Stimulated activated naive CD8-positive, alpha-beta T cell treated with anti-CD3 and anti-CD28 coated beads, Interleukin-15, amount 100 ng/mL, for 72 hours (primary cell): ENCODE measurements around the gene NUPR1.
"Not testable (repeated sequence)": the region's sequence is repeated elsewhere in the genome, so short reads cannot be mapped to it uniquely, and the experiment has no call there.

Experiments
- ATAC-seq: fragments of 150-1000 bp; cut with Tn5 transposase; 2 replicates; pipeline ENCODE4 v1.10.0; 2021; ENCODE audit warnings: mild to moderate bottlenecking, moderate library complexity
- DNase-seq, 2 donors: peaks; one replicate each; pipeline ENCODE4 v3.0.0; 2021 to 2022
- H3K27ac Mint-ChIP-seq, 2 donors: one replicate each; pipeline ENCODE4 v1.8.0; 2022; ENCODE audit warnings: mild to moderate bottlenecking in 2 of 2, mixed read lengths in 2 of 2, moderate library complexity in 2 of 2
- H3K27me3 Mint-ChIP-seq: one replicate; pipeline ENCODE4 v1.8.0; 2022; ENCODE audit warnings: mixed read lengths
- H3K4me1 Mint-ChIP-seq: one replicate; pipeline ENCODE4 v1.8.0; 2022; ENCODE audit warnings: mild to moderate bottlenecking, mixed read lengths
- H3K4me3 Mint-ChIP-seq, 2 donors: one replicate each; pipeline ENCODE4 v1.8.0; 2022; ENCODE audit warnings: mild to moderate bottlenecking in 2 of 2, mixed read lengths in 2 of 2, moderate library complexity in 1 of 2
- H3K9me3 Mint-ChIP-seq, 2 donors: one replicate each; pipeline ENCODE4 v1.8.0; 2022; ENCODE audit warnings: mixed read lengths in 2 of 2

The NUPR1 gene

DNA sequence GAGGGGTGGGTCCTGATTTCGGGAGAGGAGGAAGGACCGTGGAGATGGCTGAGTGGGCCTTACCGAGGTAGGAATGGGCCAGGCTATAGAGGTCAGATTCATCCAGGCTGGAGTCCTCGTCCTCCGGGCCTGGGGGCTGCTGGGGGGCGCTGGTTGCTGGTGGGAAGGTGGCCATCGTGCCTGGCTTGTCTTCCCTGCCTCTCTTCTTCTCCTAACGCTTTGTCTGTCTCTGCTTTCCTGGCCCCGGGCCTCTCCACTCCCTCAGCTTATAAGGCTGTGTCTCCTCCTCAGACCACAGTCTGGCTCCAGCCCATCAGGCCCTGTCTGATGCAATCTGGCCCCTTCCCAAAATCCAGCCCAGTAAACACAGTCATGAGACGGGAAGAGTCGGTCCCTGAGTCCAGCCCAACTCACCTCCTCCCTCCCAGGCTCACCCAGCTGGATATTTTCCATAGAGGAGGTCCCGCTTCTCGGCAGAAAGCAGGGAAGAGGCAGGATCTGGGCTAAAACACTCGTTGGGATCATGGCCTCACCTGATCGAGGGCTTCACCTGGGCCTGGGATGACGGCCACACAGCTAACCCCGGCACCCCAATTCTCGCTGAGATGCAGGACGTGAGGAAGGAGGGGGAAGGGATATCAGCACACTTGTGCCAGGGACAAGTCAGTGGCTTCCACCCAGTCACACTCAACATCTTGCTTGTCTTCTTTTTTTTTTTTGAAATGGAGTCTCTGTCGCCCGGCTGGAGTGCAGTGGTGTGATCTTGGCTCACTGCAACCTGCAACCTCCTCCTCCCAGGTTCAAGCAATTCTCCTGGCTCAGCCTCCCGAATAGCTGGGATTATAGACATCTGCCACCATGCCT, at the start of gene NUPR1:
Gene NUPR1, minus strand, starts transcription at position 242 of the 864 bp plus-strand sequence. Its CDS starts 67 bp downstream, at position 175.
- H3K9me3 Mint-ChIP-seq, result no peaks in the 10 kb centered on the region
- peak within 1 kb of the TSS in 1 of 2 donors; percentile 51 for H3K27ac Mint-ChIP-seq
- H3K27me3 Mint-ChIP-seq, result no peaks in the 10 kb centered on the region
- ATAC-seq, result no peak
- DNase-seq, result no peak
- H3K4me3 Mint-ChIP-seq, result no peak within 1 kb of the TSS
- peaks cover 27% of the 10 kb centered on the region for H3K4me1 Mint-ChIP-seq

- no peak overlapping the region for H3K4me3 Mint-ChIP-seq
- H3K27ac Mint-ChIP-seq, result peak overlapping the region in 1 of 2 donors; percentile 27
- H3K9me3 Mint-ChIP-seq, result no peaks in the 10 kb centered on the region
- ATAC-seq (no peak), DNase-seq (no peak)
- no peaks in the 10 kb centered on the region for H3K4me1 Mint-ChIP-seq
- no peaks in the 10 kb centered on the region for H3K27me3 Mint-ChIP-seq
These were observed 48.6 kb upstream of the NUPR1 start for GRCh38 chr16:28587386-28587785.

- Mint-ChIP-seq H3K4me3 (no peak overlapping the region), H3K9me3 (no peaks in the 10 kb centered on the region), H3K27me3 (no peaks in the 10 kb centered on the region), H3K4me1 (no peaks in the 10 kb centered on the region), H3K27ac (no peak overlapping the region)
- no peak for ATAC-seq
- no peak for DNase-seq
These were observed 47.7 kb upstream of the NUPR1 start for GRCh38 chr16:28586466-28586865.

GRCh38 chr16:28585674-28586073, 46.9 kb upstream of the NUPR1 start:
- no peak overlapping the region for H3K4me3 Mint-ChIP-seq
- H3K9me3 Mint-ChIP-seq, result no peaks in the 10 kb centered on the region
- H3K27me3 Mint-ChIP-seq, result no peaks in the 10 kb centered on the region
- peak overlapping the region in 1 of 2 donors; percentile 64 for H3K27ac Mint-ChIP-seq
- H3K4me1 Mint-ChIP-seq, result no peaks in the 10 kb centered on the region
- no peak for ATAC-seq
- DNase-seq, result no peak

DNA sequence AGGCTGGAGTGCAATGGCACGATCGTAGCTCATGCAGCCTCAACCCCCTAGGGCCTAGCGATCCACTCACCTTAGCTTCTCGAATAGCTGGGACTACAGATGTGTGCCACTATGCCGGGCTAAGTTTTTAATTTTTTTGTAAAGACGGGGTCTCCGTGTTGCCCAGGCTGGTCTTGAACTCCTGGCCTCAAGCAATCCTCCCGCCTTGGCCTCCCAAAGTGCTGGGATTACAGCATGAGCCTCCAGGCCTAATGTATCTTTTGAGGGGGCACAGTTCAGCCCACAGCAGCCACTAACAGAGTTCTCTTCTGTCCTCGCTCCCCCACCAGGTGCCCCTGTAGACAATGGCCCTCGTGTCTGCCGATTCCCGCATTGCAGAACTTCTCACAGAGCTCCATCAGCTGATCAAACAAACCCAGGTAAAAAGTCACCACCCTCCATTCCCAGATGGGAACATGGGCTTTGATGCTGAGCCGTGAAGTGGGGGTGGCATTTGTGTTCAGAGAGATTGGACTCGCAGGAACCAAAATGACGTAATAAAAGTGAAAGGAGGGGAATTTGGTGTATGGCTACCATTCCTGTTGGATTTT, 42.0 kb upstream of the NUPR1 start:
- peak overlapping the region; percentile 20 to 69 for H3K27ac Mint-ChIP-seq
- no peaks in the 10 kb centered on the region for H3K9me3 Mint-ChIP-seq
- H3K4me1 Mint-ChIP-seq, result no peaks in the 10 kb centered on the region
- ATAC-seq (no peak), DNase-seq (no peak)
- H3K27me3 Mint-ChIP-seq, result no peaks in the 10 kb centered on the region
- H3K4me3 Mint-ChIP-seq, result no peak overlapping the region

GRCh38 chr16:28575446-28576109, 36.8 kb upstream of the NUPR1 start:
- ATAC-seq, result no peak
- Mint-ChIP-seq H3K27ac (no peak overlapping the region), H3K27me3 (no peaks in the 10 kb centered on the region), H3K4me3 (no peak overlapping the region), H3K4me1 (peaks cover 21% of the 10 kb centered on the region), H3K9me3 (no peaks in the 10 kb centered on the region)
- no peak for DNase-seq

- Mint-ChIP-seq H3K27me3 (no peaks in the 10 kb centered on the region), H3K27ac (no peak overlapping the region), H3K4me3 (no peak overlapping the region), H3K4me1 (peaks cover 23% of the 10 kb centered on the region), H3K9me3 (no peaks in the 10 kb centered on the region)
- DNase-seq (no peak), ATAC-seq (no peak)
These were observed 36.2 kb upstream of the NUPR1 start for GRCh38 chr16:28574925-28575324.

- DNase-seq (no peak), ATAC-seq (no peak)
- H3K27ac Mint-ChIP-seq, result peak overlapping the region in 1 of 2 donors; percentile 30
- H3K27me3 Mint-ChIP-seq, result no peaks in the 10 kb centered on the region
- H3K9me3 Mint-ChIP-seq, result no peaks in the 10 kb centered on the region
- H3K4me3 Mint-ChIP-seq, result no peak overlapping the region
- peaks cover 32% of the 10 kb centered on the region for H3K4me1 Mint-ChIP-seq
These were observed 35.3 kb upstream of the NUPR1 start for GRCh38 chr16:28573738-28574718.

GRCh38 chr16:28572696-28573510, 34.1 kb upstream of the NUPR1 start:
- Mint-ChIP-seq H3K4me1 (peaks cover 32% of the 10 kb centered on the region), H3K4me3 (no peak overlapping the region), H3K27me3 (no peaks in the 10 kb centered on the region), H3K9me3 (no peaks in the 10 kb centered on the region), H3K27ac (peak overlapping the region; percentile 21 to 81)
- ATAC-seq (no peak), DNase-seq (no peak)

- Mint-ChIP-seq H3K4me3 (no peak overlapping the region), H3K27ac (no peak overlapping the region), H3K4me1 (peaks cover 32% of the 10 kb centered on the region), H3K27me3 (no peaks in the 10 kb centered on the region), H3K9me3 (peaks cover 10 to 16% of the 10 kb centered on the region in 2 donors)
- no peak for ATAC-seq
- no peak for DNase-seq
These were observed 31.4 kb upstream of the NUPR1 start for GRCh38 chr16:28569968-28570752.

DNA sequence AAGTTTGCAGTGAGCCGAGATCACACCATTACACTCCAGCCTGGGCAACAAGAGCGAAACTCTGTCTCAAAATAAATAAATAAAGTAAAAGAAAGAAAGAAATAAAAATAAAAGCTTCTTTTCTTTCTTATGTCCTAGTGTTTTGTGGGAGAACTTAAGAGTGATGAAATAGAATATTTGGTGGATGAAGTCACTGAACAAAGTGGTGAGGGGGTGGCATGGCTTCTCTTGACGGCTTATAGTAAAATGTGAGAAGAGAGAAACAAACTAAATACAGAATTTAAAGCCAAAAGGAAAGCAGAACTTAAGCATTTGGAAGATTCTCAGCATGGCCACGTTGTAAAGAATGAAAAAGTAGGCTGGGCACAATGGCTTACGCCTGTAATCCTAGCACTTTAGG, 30.2 kb upstream of the NUPR1 start:
- Mint-ChIP-seq H3K27ac (no peak overlapping the region), H3K4me1 (peaks cover 27% of the 10 kb centered on the region), H3K9me3 (peaks cover 10 to 16% of the 10 kb centered on the region in 2 donors), H3K4me3 (no peak overlapping the region), H3K27me3 (no peaks in the 10 kb centered on the region)
- no peak for DNase-seq
- no peak for ATAC-seq

GRCh38 chr16:28567292-28567691, 28.5 kb upstream of the NUPR1 start:
- Mint-ChIP-seq H3K4me1 (peaks cover 26% of the 10 kb centered on the region), H3K9me3 (peaks cover 10 to 16% of the 10 kb centered on the region in 2 donors), H3K4me3 (no peak overlapping the region), H3K27ac (no peak overlapping the region), H3K27me3 (no peaks in the 10 kb centered on the region)
- DNase-seq (no peak), ATAC-seq (no peak)

- not testable (repeated sequence) for H3K27me3 Mint-ChIP-seq, DNase-seq, H3K4me3 Mint-ChIP-seq, H3K27ac Mint-ChIP-seq, ATAC-seq
- H3K9me3 Mint-ChIP-seq, result peaks cover 10 to 16% of the 10 kb centered on the region in 2 donors
- H3K4me1 Mint-ChIP-seq, result peaks cover 33% of the 10 kb centered on the region
These were observed 27.6 kb upstream of the NUPR1 start for GRCh38 chr16:28566233-28566925.
